DMS 273 (cell line): ENCODE data around the gene LRRC51.
"Not testable (repeated sequence)": the region's sequence is repeated elsewhere in the genome, so short reads cannot be mapped to it uniquely, and the experiment has no call there.

Experiments used
- DNase-seq: peaks from one replicate; lab custom pipeline; 2025; ENCODE audit not compliant: unreplicated experiment; lab: John Stamatoyannopoulos, UW

The LRRC51 gene

GRCh38 chr11:72138821-72139390 lies 58.3 kb downstream of the LRRC51 start:
- no peak for DNase-seq

- DNase-seq: no peak
Observed at GRCh38 chr11:72139500-72139899, 58.9 kb downstream of the LRRC51 start.

GRCh38 chr11:72140661-72141060 lies 60.0 kb downstream of the LRRC51 start:
- DNase-seq: no peak

- no peak for DNase-seq
Observed at GRCh38 chr11:72141066-72141465, 60.4 kb downstream of the LRRC51 start.

GRCh38 chr11:72142086-72142485 lies 61.4 kb downstream of the LRRC51 start:
- not testable (repeated sequence) for DNase-seq

GRCh38 chr11:72142543-72142942 lies 61.9 kb downstream of the LRRC51 start:
- not testable (repeated sequence) for DNase-seq

- no peak for DNase-seq
Observed at GRCh38 chr11:72144807-72145565, 64.3 kb downstream of the LRRC51 start.
